Adipocyte (in vitro differentiated cells): ENCODE data around the gene CDH8.

Source experiments
- DNase-seq: peaks from one replicate; pipeline ENCODE4 v3.0.0-alpha.2; 2015; ENCODE audit warnings: low read depth
- H3K27me3 ChIP-seq: replicated peaks from 2 replicates; pipeline ENCODE4 v1.7.0; 2013; ENCODE audit warnings: mild to moderate bottlenecking, low read length, moderate library complexity; ENCODE audit not compliant: control insufficient read depth, insufficient read depth
- H3K36me3 ChIP-seq: 2 replicates; pipeline ENCODE4 v1.7.0; 2013; ENCODE audit warnings: low read length, mild to moderate bottlenecking, moderate library complexity; ENCODE audit not compliant: control insufficient read depth, insufficient read depth, severe bottlenecking
- H3K4me1 ChIP-seq: 2 replicates; pipeline ENCODE4 v1.7.0; 2013; ENCODE audit warnings: mild to moderate bottlenecking, low read length, moderate library complexity; ENCODE audit not compliant: control insufficient read depth, insufficient read depth
- H3K4me3 ChIP-seq: 2 replicates; pipeline ENCODE4 v1.7.0; 2013; ENCODE audit warnings: mild to moderate bottlenecking, low read length, moderate library complexity
- H3K9ac ChIP-seq: 2 replicates; pipeline ENCODE4 v1.7.0; 2013; ENCODE audit warnings: mild to moderate bottlenecking, low read length, moderate library complexity
- H3K9me3 ChIP-seq: 2 replicates; pipeline ENCODE4 v1.7.0; 2013; ENCODE audit warnings: mild to moderate bottlenecking, low read length, moderate library complexity; ENCODE audit not compliant: control insufficient read depth

The CDH8 gene

DNA sequence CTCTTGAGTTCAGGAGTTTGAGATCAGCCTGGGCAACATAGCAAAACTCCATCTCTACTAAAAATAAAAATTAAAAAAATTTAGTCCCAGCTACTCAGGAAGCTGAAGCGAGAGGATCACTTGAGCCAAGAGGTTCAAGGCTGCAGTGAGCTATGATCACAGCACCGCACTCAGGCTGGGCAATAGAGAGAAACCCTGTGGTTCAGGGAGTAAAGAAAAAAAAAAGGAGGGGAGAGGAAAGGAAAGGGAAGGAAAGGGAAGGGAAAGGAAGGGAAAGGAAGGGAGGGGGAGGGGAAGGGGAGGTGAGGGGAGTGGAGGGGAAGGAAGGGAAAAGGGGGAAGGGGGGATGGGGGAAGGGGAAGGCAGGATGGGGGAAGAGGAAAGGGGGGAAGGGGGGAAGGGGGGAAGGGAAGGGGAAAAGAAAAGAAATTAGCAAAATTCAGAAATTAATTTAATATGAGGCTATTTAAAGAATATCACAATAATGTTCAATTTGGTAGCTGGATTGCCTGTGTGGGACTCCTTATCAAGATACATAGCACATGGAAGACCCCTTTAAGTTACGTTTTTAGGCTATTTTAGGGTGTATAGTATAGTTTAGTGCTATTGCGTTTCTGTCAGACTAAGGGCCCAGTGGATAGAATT lies 424.3 kb downstream of the CDH8 start:
- H3K9ac ChIP-seq = no peak overlapping the region
- DNase-seq = no peak
- H3K9me3 ChIP-seq = no peaks in the 10 kb centered on the region
- no peak overlapping the region for H3K4me3 ChIP-seq
- H3K4me1 ChIP-seq = no peaks in the 10 kb centered on the region
- no peaks in the 10 kb centered on the region for H3K36me3 ChIP-seq
- no peaks in the 10 kb centered on the region for H3K27me3 ChIP-seq

DNA sequence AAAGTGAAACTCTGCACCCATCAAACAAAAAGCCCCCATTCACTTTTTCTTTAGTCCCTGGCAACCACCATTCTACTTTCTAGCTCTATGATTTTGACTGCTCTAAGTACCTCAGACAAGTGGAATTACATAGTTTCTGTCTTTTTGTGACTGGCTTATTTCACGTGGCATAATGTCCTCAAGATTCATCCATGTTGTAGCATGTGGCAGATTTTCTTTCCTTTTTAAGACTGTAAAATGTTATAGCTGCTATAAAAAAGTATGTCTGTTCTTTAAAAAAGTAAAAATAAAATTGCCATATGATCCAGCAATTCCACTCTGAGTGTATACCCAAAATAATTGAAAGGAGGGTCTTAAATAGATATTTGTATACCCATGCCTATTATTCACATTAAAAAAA lies 429.7 kb downstream of the CDH8 start:
- H3K9ac ChIP-seq = no peak overlapping the region
- no peak overlapping the region for H3K4me3 ChIP-seq
- no peak for DNase-seq
- H3K36me3 ChIP-seq = no peaks in the 10 kb centered on the region
- no peaks in the 10 kb centered on the region for H3K9me3 ChIP-seq
- H3K27me3 ChIP-seq = no peaks in the 10 kb centered on the region
- no peaks in the 10 kb centered on the region for H3K4me1 ChIP-seq
